HG03575 (cell line): ENCODE results near the gene SGSH.

Source experiments
- ATAC-seq: cut with Tn5 transposase; IDR thresholded peaks from one replicate; pipeline ENCODE4 v1.9.1; 2021; ENCODE audit not compliant: unreplicated experiment, insufficient number of reproducible peaks, low FRiP score; ENCODE audit errors: extremely low read depth

The SGSH gene

GRCh38 chr17:80169107-80169506 lies 51.0 kb downstream of the SGSH start:
- ATAC-seq: no peak

GRCh38 chr17:80168371-80168770 lies 51.8 kb downstream of the SGSH start:
- ATAC-seq: no peak

GRCh38 chr17:80166446-80166845 lies 53.7 kb downstream of the SGSH start:
- no peak for ATAC-seq

- ATAC-seq: no peak
These were observed 55.9 kb downstream of the SGSH start for GRCh38 chr17:80164185-80164584.

- no peak for ATAC-seq
These were observed 56.8 kb downstream of the SGSH start for GRCh38 chr17:80163336-80163735.

- no peak for ATAC-seq
These were observed 59.6 kb downstream of the SGSH start for GRCh38 chr17:80160536-80160935.
